ENCODE results near the gene ACTR3C. TPM values are rescaled to one million over a fixed set of nuclear protein-coding genes. Genes with fewer than 3 reads are reported as not detected.
A peak's percentile ranks its signal among the peaks of the same experiment; 100 is the strongest.

Gene ACTR3C
- total RNA-seq, 3 donors from 2014 or later, result 5.0 to 54.0 (median 30.2) TPM

DNA sequence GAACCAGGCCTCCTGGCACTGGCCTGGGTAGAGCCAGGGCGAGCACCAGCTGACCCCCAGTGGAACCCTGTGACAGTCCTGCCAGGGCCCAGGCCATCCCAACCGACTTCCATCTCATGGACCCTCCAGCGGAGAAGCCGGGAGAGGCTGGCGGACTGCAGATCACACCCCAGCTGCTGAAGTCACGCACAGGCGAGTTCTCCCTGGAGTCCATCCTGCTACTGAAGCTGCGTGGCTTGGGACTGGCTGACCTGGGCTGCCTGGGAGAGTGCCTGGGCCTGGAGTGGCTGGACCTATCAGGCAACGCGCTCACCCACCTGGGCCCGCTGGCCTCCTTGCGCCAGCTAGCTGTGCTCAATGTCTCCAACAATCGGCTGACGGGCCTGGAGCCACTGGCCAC is 13.4 kb upstream of the ACTR3C start:
- Histone ChIP-seq H3K4me1 (peaks cover 0 to 21% of the 10 kb centered on the region in 2 donors), H3K36me3 (no peaks in the 10 kb centered on the region), H3K27me3 (no peaks in the 10 kb centered on the region), H3K9me3 (no peaks in the 10 kb centered on the region), H3K4me3 (no peak overlapping the region), H3K27ac (peak overlapping the region in 1 of 2 donors; percentile 27)
- DNase-seq (ENCODE audit: low spot score in 2 of 2), result no peak
- TF ChIP-seq POLR2AphosphoS5 (IDR thresholded peaks at IDR 0.05), result no peak
- TF ChIP-seq, protein P1, sequence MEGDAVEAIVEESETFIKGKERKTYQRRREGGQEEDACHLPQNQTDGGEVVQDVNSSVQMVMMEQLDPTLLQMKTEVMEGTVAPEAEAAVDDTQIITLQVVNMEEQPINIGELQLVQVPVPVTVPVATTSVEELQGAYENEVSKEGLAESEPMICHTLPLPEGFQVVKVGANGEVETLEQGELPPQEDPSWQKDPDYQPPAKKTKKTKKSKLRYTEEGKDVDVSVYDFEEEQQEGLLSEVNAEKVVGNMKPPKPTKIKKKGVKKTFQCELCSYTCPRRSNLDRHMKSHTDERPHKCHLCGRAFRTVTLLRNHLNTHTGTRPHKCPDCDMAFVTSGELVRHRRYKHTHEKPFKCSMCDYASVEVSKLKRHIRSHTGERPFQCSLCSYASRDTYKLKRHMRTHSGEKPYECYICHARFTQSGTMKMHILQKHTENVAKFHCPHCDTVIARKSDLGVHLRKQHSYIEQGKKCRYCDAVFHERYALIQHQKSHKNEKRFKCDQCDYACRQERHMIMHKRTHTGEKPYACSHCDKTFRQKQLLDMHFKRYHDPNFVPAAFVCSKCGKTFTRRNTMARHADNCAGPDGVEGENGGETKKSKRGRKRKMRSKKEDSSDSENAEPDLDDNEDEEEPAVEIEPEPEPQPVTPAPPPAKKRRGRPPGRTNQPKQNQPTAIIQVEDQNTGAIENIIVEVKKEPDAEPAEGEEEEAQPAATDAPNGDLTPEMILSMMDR (IDR thresholded peaks at IDR 0.05), result no peak
- no peak for TF ChIP-seq POLR2A (IDR thresholded peaks at IDR 0.05)
- intact Hi-C loops (cut with DNase I; ENCODE audit: low total_unique reads), result no loop called here

- H3K36me3 ChIP-seq, result no peaks in the 10 kb centered on the region
- H3K9me3 ChIP-seq, result no peaks in the 10 kb centered on the region
- H3K4me3 ChIP-seq, result no peak overlapping the region
- H3K27ac ChIP-seq, result peak overlapping the region; percentile 62 to 80
- DNase-seq (ENCODE audit: low spot score in 2 of 2), result no peak
- H3K27me3 ChIP-seq, result no peaks in the 10 kb centered on the region
- TF ChIP-seq POLR2AphosphoS5 (IDR thresholded peaks at IDR 0.05) (no peak), POLR2A (IDR thresholded peaks at IDR 0.05) (no peak)
- TF ChIP-seq, protein P1 (IDR thresholded peaks at IDR 0.05), result no peak
- peaks cover 0 to 21% of the 10 kb centered on the region in 2 donors for H3K4me1 ChIP-seq
- intact Hi-C loops (cut with DNase I; ENCODE audit: low total_unique reads), result no loop called here
Observed at GRCh38 chr7:150335774-150336112, 12.4 kb upstream of the ACTR3C start.

- TF ChIP-seq, protein P1 (IDR thresholded peaks at IDR 0.05), result no peak
- TF ChIP-seq POLR2A (IDR thresholded peaks at IDR 0.05) (no peak), POLR2AphosphoS5 (IDR thresholded peaks at IDR 0.05) (no peak)
- Histone ChIP-seq H3K27ac (peak overlapping the region; percentile 62 to 80), H3K4me3 (no peak overlapping the region), H3K27me3 (no peaks in the 10 kb centered on the region), H3K9me3 (no peaks in the 10 kb centered on the region), H3K36me3 (no peaks in the 10 kb centered on the region), H3K4me1 (peaks cover 0 to 19% of the 10 kb centered on the region in 2 donors)
- intact Hi-C loops (cut with DNase I; ENCODE audit: low total_unique reads), result no loop called here
- DNase-seq (ENCODE audit: low spot score in 2 of 2), result no peak
Observed at GRCh38 chr7:150335108-150335773, 11.9 kb upstream of the ACTR3C start.

DNA sequence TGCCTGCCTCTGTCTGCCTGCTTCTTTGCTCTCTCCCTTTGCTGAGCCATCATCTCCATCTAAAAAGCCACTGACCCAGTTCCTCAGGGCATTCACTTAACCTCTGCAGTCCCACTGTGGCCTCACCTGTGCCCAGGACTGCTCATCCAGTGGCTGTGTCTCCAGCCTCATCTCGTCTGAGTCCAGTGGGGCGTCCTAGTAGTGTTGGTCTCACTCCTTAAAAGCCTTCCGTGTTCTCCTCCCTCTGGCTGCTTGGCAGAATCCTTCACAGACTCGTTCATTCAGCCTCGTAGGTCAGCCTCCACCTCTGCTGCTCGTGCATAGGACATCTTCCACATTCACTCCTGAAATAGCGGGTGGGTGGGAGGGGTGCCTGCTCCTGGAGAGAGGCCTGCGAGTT is 10.8 kb upstream of the ACTR3C start:
- H3K27ac ChIP-seq, result peak overlapping the region in 1 of 2 donors; percentile 69
- DNase-seq (ENCODE audit: low spot score in 2 of 2), result no peak
- no peaks in the 10 kb centered on the region for H3K9me3 ChIP-seq
- intact Hi-C loops (cut with DNase I; ENCODE audit: low total_unique reads), result no loop called here
- H3K4me1 ChIP-seq, result peaks cover 0 to 9% of the 10 kb centered on the region in 2 donors
- no peak overlapping the region for H3K4me3 ChIP-seq
- H3K27me3 ChIP-seq, result no peaks in the 10 kb centered on the region
- no peaks in the 10 kb centered on the region for H3K36me3 ChIP-seq
- TF ChIP-seq POLR2AphosphoS5 (IDR thresholded peaks at IDR 0.05), result no peak
- no peak for TF ChIP-seq POLR2A (IDR thresholded peaks at IDR 0.05)
- TF ChIP-seq, protein P1 (IDR thresholded peaks at IDR 0.05), result no peak

- TF ChIP-seq, protein P1 (IDR thresholded peaks at IDR 0.05), result no peak
- no peak for TF ChIP-seq POLR2A (IDR thresholded peaks at IDR 0.05)
- TF ChIP-seq POLR2AphosphoS5 (IDR thresholded peaks at IDR 0.05), result no peak
- no peak for DNase-seq (ENCODE audit: low spot score in 2 of 2)
- Histone ChIP-seq H3K36me3 (no peaks in the 10 kb centered on the region), H3K9me3 (no peaks in the 10 kb centered on the region), H3K27ac (peak overlapping the region in 1 of 2 donors; percentile 69), H3K27me3 (no peaks in the 10 kb centered on the region), H3K4me1 (peaks cover 0 to 9% of the 10 kb centered on the region in 2 donors), H3K4me3 (no peak overlapping the region)
- intact Hi-C loops (cut with DNase I; ENCODE audit: low total_unique reads), result no loop called here
Observed at GRCh38 chr7:150333659-150334058, 10.3 kb upstream of the ACTR3C start.
